Neural progenitor cell (in vitro differentiated cells): ENCODE measurements around the gene MPPE1.

Source experiments
- EZH2 ChIP-seq: fragments of 200-600 bp; sonication (generic); IDR thresholded peaks from 2 replicates; pipeline ENCODE4 v1.6.1; 2017; ENCODE audit warnings: antibody characterized with exemption, mild to moderate bottlenecking, moderate library complexity
- TF ChIP-seq, protein P1 (sequence below): fragments of 200-600 bp; sonication (generic); IDR thresholded peaks from 2 replicates; pipeline ENCODE4 v1.5.1; 2017; ENCODE audit warnings: antibody characterized with exemption, mild to moderate bottlenecking

GRCh38 chr18:11905613-11906012 lies 2.5 kb downstream of the MPPE1 start:
- TF ChIP-seq, protein P1, sequence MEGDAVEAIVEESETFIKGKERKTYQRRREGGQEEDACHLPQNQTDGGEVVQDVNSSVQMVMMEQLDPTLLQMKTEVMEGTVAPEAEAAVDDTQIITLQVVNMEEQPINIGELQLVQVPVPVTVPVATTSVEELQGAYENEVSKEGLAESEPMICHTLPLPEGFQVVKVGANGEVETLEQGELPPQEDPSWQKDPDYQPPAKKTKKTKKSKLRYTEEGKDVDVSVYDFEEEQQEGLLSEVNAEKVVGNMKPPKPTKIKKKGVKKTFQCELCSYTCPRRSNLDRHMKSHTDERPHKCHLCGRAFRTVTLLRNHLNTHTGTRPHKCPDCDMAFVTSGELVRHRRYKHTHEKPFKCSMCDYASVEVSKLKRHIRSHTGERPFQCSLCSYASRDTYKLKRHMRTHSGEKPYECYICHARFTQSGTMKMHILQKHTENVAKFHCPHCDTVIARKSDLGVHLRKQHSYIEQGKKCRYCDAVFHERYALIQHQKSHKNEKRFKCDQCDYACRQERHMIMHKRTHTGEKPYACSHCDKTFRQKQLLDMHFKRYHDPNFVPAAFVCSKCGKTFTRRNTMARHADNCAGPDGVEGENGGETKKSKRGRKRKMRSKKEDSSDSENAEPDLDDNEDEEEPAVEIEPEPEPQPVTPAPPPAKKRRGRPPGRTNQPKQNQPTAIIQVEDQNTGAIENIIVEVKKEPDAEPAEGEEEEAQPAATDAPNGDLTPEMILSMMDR, result no peak
- no peak for TF ChIP-seq EZH2
